Activated T-helper 2 cell treated with anti-CD3 and anti-CD28 coated beads, Interferon-gamma antibody, Interleukin-2, Interleukin-4, amounts not matched to agents 10 μg/mL and 5 μg/mL and 100 μg/mL, durations not matched to agents 14 hours and 24 hours and 36 hours (primary cell): ENCODE data around the gene SLC25A6. TPM values are rescaled to one million over a fixed set of nuclear protein-coding genes. Genes with fewer than 3 reads are reported as not detected.
"Not testable (repeated sequence)": the region's sequence is repeated elsewhere in the genome, so short reads cannot be mapped to it uniquely, and the experiment has no call there.

Source experiments
- DNase-seq: peaks from one replicate; pipeline ENCODE4 v3.0.0; 2021; ENCODE audit warnings: low spot score
- H3K27ac Mint-ChIP-seq: one replicate; pipeline ENCODE4 v1.8.0; 2021; ENCODE audit warnings: mixed read lengths
- H3K27me3 Mint-ChIP-seq: one replicate; pipeline ENCODE4 v1.8.0; 2021; ENCODE audit warnings: low read depth, mixed read lengths
- H3K36me3 Mint-ChIP-seq: one replicate; pipeline ENCODE4 v1.8.0; 2021; ENCODE audit warnings: low read depth, mixed read lengths
- H3K4me1 Mint-ChIP-seq: one replicate; pipeline ENCODE4 v1.8.0; 2021; ENCODE audit warnings: low read depth, mixed read lengths
- H3K4me3 Mint-ChIP-seq: one replicate; pipeline ENCODE4 v1.8.0; 2021; ENCODE audit warnings: low read depth, mild to moderate bottlenecking, moderate library complexity, mixed read lengths
- H3K9me3 Mint-ChIP-seq: one replicate; pipeline ENCODE4 v1.8.0; 2021; ENCODE audit warnings: mixed read lengths
- intact Hi-C: fragments of 100-400 bp; cut with micrococcal nuclease; formaldehyde crosslinking; loops from one replicate; pipeline ENCODE4 v1.15.1; 2023
- total RNA-seq: library from RNA; stranded (reverse); gene quantifications from 2 replicates; pipeline ENCODE4 v1.2.3, GENCODE V29; 2022

SLC25A6 gene
- total RNA-seq: 318 and 325 TPM in 2 replicates

GRCh38 chrX:1391707-1392375 lies at the start of gene SLC25A6:
TSS of gene SLC25A6 (minus strand) at chrX:1392113. CDS start at chrX:1392009, 104 bp downstream.
- Mint-ChIP-seq H3K9me3 (no peaks in the 10 kb centered on the region), H3K27ac (peak within 1 kb of the TSS; percentile 95), H3K27me3 (no peaks in the 10 kb centered on the region), H3K36me3 (peaks cover 64% of the 10 kb centered on the region), H3K4me1 (peaks cover 26% of the 10 kb centered on the region), H3K4me3 (peak within 1 kb of the TSS; percentile 95)
- DNase-seq: peak; percentile 99
- intact Hi-C loops: loop anchor here (1.0 to 5.0 kb wide), 6 partner anchors 61 to 1073 kb away; partner anchors contain the start of genes AKAP17A, GTPBP6 and P2RY8

GRCh38 chrX:1440506-1440905 lies 48.6 kb upstream of the SLC25A6 start:
- H3K9me3 Mint-ChIP-seq: peaks cover 21% of the 10 kb centered on the region
- no peaks in the 10 kb centered on the region for H3K27me3 Mint-ChIP-seq
- no peak overlapping the region for H3K27ac Mint-ChIP-seq
- no peaks in the 10 kb centered on the region for H3K4me1 Mint-ChIP-seq
- no peak for DNase-seq
- peaks cover 71% of the 10 kb centered on the region for H3K36me3 Mint-ChIP-seq
- H3K4me3 Mint-ChIP-seq: no peak overlapping the region
- intact Hi-C loops: no loop called here

GRCh38 chrX:1435241-1435895 lies 43.5 kb upstream of the SLC25A6 start:
- DNase-seq: no peak
- H3K4me1 Mint-ChIP-seq: no peaks in the 10 kb centered on the region
- intact Hi-C loops: no loop called here
- H3K27ac Mint-ChIP-seq: no peak overlapping the region
- peaks cover 52% of the 10 kb centered on the region for H3K36me3 Mint-ChIP-seq
- H3K9me3 Mint-ChIP-seq: no peaks in the 10 kb centered on the region
- no peak overlapping the region for H3K4me3 Mint-ChIP-seq
- H3K27me3 Mint-ChIP-seq: no peaks in the 10 kb centered on the region

- Mint-ChIP-seq H3K4me1 (no peaks in the 10 kb centered on the region), H3K36me3 (peaks cover 53% of the 10 kb centered on the region), H3K9me3 (no peaks in the 10 kb centered on the region), H3K4me3 (no peak overlapping the region), H3K27ac (no peak overlapping the region), H3K27me3 (no peaks in the 10 kb centered on the region)
- DNase-seq: no peak
- intact Hi-C loops: no loop called here
Measured at GRCh38 chrX:1434871-1435240, 42.9 kb upstream of the SLC25A6 start.

GRCh38 chrX:1433646-1434357 lies 41.9 kb upstream of the SLC25A6 start:
- no peaks in the 10 kb centered on the region for H3K4me1 Mint-ChIP-seq
- DNase-seq: no peak
- no peak overlapping the region for H3K4me3 Mint-ChIP-seq
- no peaks in the 10 kb centered on the region for H3K27me3 Mint-ChIP-seq
- no peak overlapping the region for H3K27ac Mint-ChIP-seq
- no peaks in the 10 kb centered on the region for H3K9me3 Mint-ChIP-seq
- peaks cover 50% of the 10 kb centered on the region for H3K36me3 Mint-ChIP-seq
- intact Hi-C loops: no loop called here

GRCh38 chrX:1430451-1430850 lies 38.5 kb upstream of the SLC25A6 start:
- DNase-seq: no peak
- no peak overlapping the region for H3K27ac Mint-ChIP-seq
- H3K36me3 Mint-ChIP-seq: peaks cover 42% of the 10 kb centered on the region
- H3K27me3 Mint-ChIP-seq: no peaks in the 10 kb centered on the region
- no peak overlapping the region for H3K4me3 Mint-ChIP-seq
- intact Hi-C loops: no loop called here
- no peaks in the 10 kb centered on the region for H3K4me1 Mint-ChIP-seq
- H3K9me3 Mint-ChIP-seq: no peaks in the 10 kb centered on the region

GRCh38 chrX:1427756-1428155 lies 35.8 kb upstream of the SLC25A6 start:
- H3K9me3 Mint-ChIP-seq: peaks cover 21% of the 10 kb centered on the region
- intact Hi-C loops: no loop called here
- H3K4me3 Mint-ChIP-seq: no peak overlapping the region
- no peak for DNase-seq
- H3K27me3 Mint-ChIP-seq: no peaks in the 10 kb centered on the region
- peaks cover 58% of the 10 kb centered on the region for H3K36me3 Mint-ChIP-seq
- no peaks in the 10 kb centered on the region for H3K4me1 Mint-ChIP-seq
- no peak overlapping the region for H3K27ac Mint-ChIP-seq

- Mint-ChIP-seq H3K36me3 (peaks cover 67% of the 10 kb centered on the region), H3K9me3 (peaks cover 34% of the 10 kb centered on the region)
- H3K27ac Mint-ChIP-seq, intact Hi-C loops, H3K4me1 Mint-ChIP-seq, H3K27me3 Mint-ChIP-seq, H3K4me3 Mint-ChIP-seq, DNase-seq: not testable (repeated sequence)
Measured at GRCh38 chrX:1426321-1426720, 34.4 kb upstream of the SLC25A6 start.

GRCh38 chrX:1425381-1425780 lies 33.5 kb upstream of the SLC25A6 start:
- no peaks in the 10 kb centered on the region for H3K27me3 Mint-ChIP-seq
- H3K4me3 Mint-ChIP-seq: no peak overlapping the region
- peaks cover 34% of the 10 kb centered on the region for H3K9me3 Mint-ChIP-seq
- H3K4me1 Mint-ChIP-seq: no peaks in the 10 kb centered on the region
- intact Hi-C loops: no loop called here
- no peak for DNase-seq
- no peak overlapping the region for H3K27ac Mint-ChIP-seq
- peaks cover 75% of the 10 kb centered on the region for H3K36me3 Mint-ChIP-seq

- no peak overlapping the region for H3K4me3 Mint-ChIP-seq
- intact Hi-C loops: no loop called here
- DNase-seq: no peak
Measured at GRCh38 chrX:1424147-1424851, 32.4 kb upstream of the SLC25A6 start.

GRCh38 chrX:1423215-1423614 lies 31.3 kb upstream of the SLC25A6 start:
- Mint-ChIP-seq H3K9me3 (peaks cover 34% of the 10 kb centered on the region), H3K4me3 (no peak overlapping the region), H3K4me1 (no peaks in the 10 kb centered on the region), H3K27me3 (no peaks in the 10 kb centered on the region), H3K36me3 (peaks cover 78% of the 10 kb centered on the region), H3K27ac (no peak overlapping the region)
- DNase-seq: no peak
- intact Hi-C loops: no loop called here

More at GRCh38 chrX:1424147-1424851, 32.4 kb upstream of the SLC25A6 start:
- no peak overlapping the region for H3K27ac Mint-ChIP-seq
- H3K27me3 Mint-ChIP-seq: no peaks in the 10 kb centered on the region
- H3K36me3 Mint-ChIP-seq: peaks cover 78% of the 10 kb centered on the region
- H3K4me1 Mint-ChIP-seq: no peaks in the 10 kb centered on the region
- H3K9me3 Mint-ChIP-seq: peaks cover 34% of the 10 kb centered on the region

- H3K4me1 Mint-ChIP-seq: no peaks in the 10 kb centered on the region
- H3K36me3 Mint-ChIP-seq: peaks cover 73% of the 10 kb centered on the region
- DNase-seq: no peak
- H3K4me3 Mint-ChIP-seq: no peak overlapping the region
- H3K27me3 Mint-ChIP-seq: no peaks in the 10 kb centered on the region
- H3K9me3 Mint-ChIP-seq: peaks cover 34% of the 10 kb centered on the region
- no peak overlapping the region for H3K27ac Mint-ChIP-seq
- intact Hi-C loops: no loop called here
Measured at GRCh38 chrX:1422135-1422465, 30.2 kb upstream of the SLC25A6 start.
